ENCODE data around the gene MYBPH.

The MYBPH gene

GRCh38 chr1:203150511-203151297, 24.9 kb downstream of the MYBPH start:
- no peak overlapping the region for H3K27ac ChIP-seq (ENCODE audit: low read length)
- no peak overlapping the region for H3K4me3 ChIP-seq (ENCODE audit: low read length)
- no peak overlapping the region for H2AFZ ChIP-seq (ENCODE audit: low read depth, low read length)
- no peaks in the 10 kb centered on the region for H3K36me3 ChIP-seq (replicated peaks; ENCODE audit: low read depth, low read length)
- H3K79me2 ChIP-seq (ENCODE audit: low read length): no peaks in the 10 kb centered on the region
- H3K9me3 ChIP-seq (ENCODE audit: insufficient read depth, low read length): no peaks in the 10 kb centered on the region
- H3K27me3 ChIP-seq (ENCODE audit: low read depth, low read length): peaks cover 47% of the 10 kb centered on the region
- TF ChIP-seq CTCF (IDR thresholded peaks at IDR 0.05; ENCODE audit: low read depth, low read length) (no peak), EZH2phosphoT487 (IDR thresholded peaks at IDR 0.05; ENCODE audit: low read depth) (no peak)
- H3K4me2 ChIP-seq (ENCODE audit: low read length): no peak overlapping the region
- no peak overlapping the region for H3K9ac ChIP-seq (ENCODE audit: low read length)
- no peaks in the 10 kb centered on the region for H3K4me1 ChIP-seq (ENCODE audit: low read length)
- H4K20me1 ChIP-seq (ENCODE audit: insufficient read depth, low read length): no peaks in the 10 kb centered on the region

GRCh38 chr1:203149188-203149840, 26.3 kb downstream of the MYBPH start:
- H4K20me1 ChIP-seq (ENCODE audit: insufficient read depth, low read length): no peaks in the 10 kb centered on the region
- no peak overlapping the region for H2AFZ ChIP-seq (ENCODE audit: low read depth, low read length)
- H3K9ac ChIP-seq (ENCODE audit: low read length): no peak overlapping the region
- TF ChIP-seq EZH2phosphoT487 (IDR thresholded peaks at IDR 0.05; ENCODE audit: low read depth) (no peak), CTCF (IDR thresholded peaks at IDR 0.05; ENCODE audit: low read depth, low read length) (no peak)
- no peaks in the 10 kb centered on the region for H3K36me3 ChIP-seq (replicated peaks; ENCODE audit: low read depth, low read length)
- H3K27me3 ChIP-seq (ENCODE audit: low read depth, low read length): peaks cover 41% of the 10 kb centered on the region
- no peak overlapping the region for H3K4me2 ChIP-seq (ENCODE audit: low read length)
- H3K4me1 ChIP-seq (ENCODE audit: low read length): no peaks in the 10 kb centered on the region
- H3K27ac ChIP-seq (ENCODE audit: low read length): no peak overlapping the region
- H3K79me2 ChIP-seq (ENCODE audit: low read length): no peaks in the 10 kb centered on the region
- no peak overlapping the region for H3K4me3 ChIP-seq (ENCODE audit: low read length)
- H3K9me3 ChIP-seq (ENCODE audit: insufficient read depth, low read length): no peaks in the 10 kb centered on the region

- Histone ChIP-seq H3K36me3 (replicated peaks; ENCODE audit: low read depth, low read length) (no peaks in the 10 kb centered on the region), H3K9me3 (ENCODE audit: insufficient read depth, low read length) (no peaks in the 10 kb centered on the region), H3K9ac (ENCODE audit: low read length) (no peak overlapping the region), H4K20me1 (ENCODE audit: insufficient read depth, low read length) (no peaks in the 10 kb centered on the region), H3K27me3 (ENCODE audit: low read depth, low read length) (peaks cover 34% of the 10 kb centered on the region), H3K4me3 (ENCODE audit: low read length) (no peak overlapping the region), H3K79me2 (ENCODE audit: low read length) (no peaks in the 10 kb centered on the region), H3K27ac (ENCODE audit: low read length) (no peak overlapping the region), H2AFZ (ENCODE audit: low read depth, low read length) (no peak overlapping the region), H3K4me1 (ENCODE audit: low read length) (no peaks in the 10 kb centered on the region), H3K4me2 (ENCODE audit: low read length) (no peak overlapping the region)
- TF ChIP-seq CTCF (IDR thresholded peaks at IDR 0.05; ENCODE audit: low read depth, low read length) (no peak), EZH2phosphoT487 (IDR thresholded peaks at IDR 0.05; ENCODE audit: low read depth) (no peak)
Measured at GRCh38 chr1:203148579-203148978, 27.0 kb downstream of the MYBPH start.

GRCh38 chr1:203148127-203148526, 27.5 kb downstream of the MYBPH start:
- peaks cover 29% of the 10 kb centered on the region for H3K27me3 ChIP-seq (ENCODE audit: low read depth, low read length)
- H3K9me3 ChIP-seq (ENCODE audit: insufficient read depth, low read length): no peaks in the 10 kb centered on the region
- H3K4me1 ChIP-seq (ENCODE audit: low read length): no peaks in the 10 kb centered on the region
- no peak overlapping the region for H3K9ac ChIP-seq (ENCODE audit: low read length)
- no peak overlapping the region for H3K4me3 ChIP-seq (ENCODE audit: low read length)
- no peaks in the 10 kb centered on the region for H3K36me3 ChIP-seq (replicated peaks; ENCODE audit: low read depth, low read length)
- H3K79me2 ChIP-seq (ENCODE audit: low read length): no peaks in the 10 kb centered on the region
- no peak overlapping the region for H2AFZ ChIP-seq (ENCODE audit: low read depth, low read length)
- H4K20me1 ChIP-seq (ENCODE audit: insufficient read depth, low read length): no peaks in the 10 kb centered on the region
- no peak overlapping the region for H3K27ac ChIP-seq (ENCODE audit: low read length)
- no peak overlapping the region for H3K4me2 ChIP-seq (ENCODE audit: low read length)
- TF ChIP-seq CTCF (IDR thresholded peaks at IDR 0.05; ENCODE audit: low read depth, low read length) (peak; percentile 27), EZH2phosphoT487 (IDR thresholded peaks at IDR 0.05; ENCODE audit: low read depth) (no peak)
